ENCODE data around the gene SLC50A1. TPM values are rescaled to one million over a fixed set of nuclear protein-coding genes. Genes with fewer than 3 reads are reported as not detected.
A peak's percentile ranks its signal among the peaks of the same experiment; 100 is the strongest.
"Not testable (repeated sequence)": the region's sequence is repeated elsewhere in the genome, so short reads cannot be mapped to it uniquely, and the experiment has no call there.

The SLC50A1 gene
- polyA plus RNA-seq, 6 donors from 2014 or later: 152 to 273 (median 201) TPM

DNA sequence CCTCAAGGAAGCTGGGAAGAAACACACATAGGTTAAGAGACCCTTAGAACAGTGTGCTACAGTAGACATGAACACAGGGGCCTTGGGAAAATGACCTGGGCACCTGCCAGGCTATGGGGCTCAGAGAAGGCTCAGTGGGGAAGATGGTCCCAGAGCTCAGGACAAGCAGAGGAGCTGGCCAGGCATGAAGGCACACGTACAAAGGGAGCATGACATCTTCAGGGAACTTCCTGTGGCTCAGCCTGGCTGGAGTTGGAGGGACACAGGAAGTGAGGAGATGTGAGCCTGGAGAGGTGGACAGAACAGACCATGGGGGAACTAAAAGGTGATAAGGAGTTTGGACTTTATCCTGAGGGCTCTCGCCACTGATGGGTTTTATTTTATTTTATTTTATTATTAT, 3.8 kb upstream of the SLC50A1 start:
- peak overlapping the region in 1 of 8 donors; percentile 33 for H3K4me3 Mint-ChIP-seq
- no peak overlapping the region for H3K27ac Mint-ChIP-seq
- ATAC-seq (ENCODE audit: low read depth in 2 of 2): no peak
- H3K27me3 Mint-ChIP-seq: peaks cover 21 to 40% (median 38%) of the 10 kb centered on the region in 3 donors
- peaks cover 0 to 7% of the 10 kb centered on the region in 2 donors for H3K36me3 Mint-ChIP-seq
- no peak for DNase-seq
- H3K9me3 Mint-ChIP-seq: no peaks in the 10 kb centered on the region
- peaks cover 45 to 48% (median 48%) of the 10 kb centered on the region in 3 donors for H3K4me1 Mint-ChIP-seq

DNA sequence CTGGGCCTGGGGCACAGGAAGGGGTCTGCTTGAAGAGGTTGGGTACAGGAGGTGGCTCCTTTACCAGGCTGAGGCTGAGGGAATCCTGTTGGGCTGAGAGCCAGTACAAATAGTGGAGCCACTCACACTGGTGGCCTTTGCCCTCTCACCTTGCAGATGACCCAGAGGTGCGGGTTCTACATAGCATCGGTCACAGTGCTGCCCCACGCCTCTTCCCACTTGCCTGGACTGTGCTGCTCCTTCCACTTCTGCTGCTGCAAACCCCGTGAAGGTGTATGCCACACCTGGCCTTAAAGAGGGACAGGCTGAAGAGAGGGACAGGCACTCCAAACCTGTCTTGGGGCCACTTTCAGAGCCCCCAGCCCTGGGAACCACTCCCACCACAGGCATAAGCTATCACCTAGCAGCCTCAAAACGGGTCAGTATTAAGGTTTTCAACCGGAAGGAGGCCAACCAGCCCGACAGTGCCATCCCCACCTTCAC, 1.8 kb upstream of the SLC50A1 start:
- peaks cover 45 to 53% (median 48%) of the 10 kb centered on the region in 3 donors for H3K4me1 Mint-ChIP-seq

DNA sequence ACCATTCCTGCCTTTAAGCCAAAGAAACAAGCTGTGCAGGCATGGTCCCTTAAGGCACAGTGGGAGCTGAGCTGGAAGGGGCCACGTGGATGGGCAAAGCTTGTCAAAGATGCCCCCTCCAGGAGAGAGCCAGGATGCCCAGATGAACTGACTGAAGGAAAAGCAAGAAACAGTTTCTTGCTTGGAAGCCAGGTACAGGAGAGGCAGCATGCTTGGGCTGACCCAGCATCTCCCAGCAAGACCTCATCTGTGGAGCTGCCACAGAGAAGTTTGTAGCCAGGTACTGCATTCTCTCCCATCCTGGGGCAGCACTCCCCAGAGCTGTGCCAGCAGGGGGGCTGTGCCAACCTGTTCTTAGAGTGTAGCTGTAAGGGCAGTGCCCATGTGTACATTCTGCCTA, 1.3 kb upstream of the SLC50A1 start:
- Mint-ChIP-seq H3K4me3 (peak overlapping the region in 7 of 8 donors; percentile 95 to 100 (median 98)), H3K27me3 (peaks cover 9 to 20% (median 19%) of the 10 kb centered on the region in 3 donors), H3K4me1 (peaks cover 41 to 53% (median 46%) of the 10 kb centered on the region in 3 donors), H3K9me3 (no peaks in the 10 kb centered on the region), H3K36me3 (peaks cover 0 to 7% of the 10 kb centered on the region in 2 donors), H3K27ac (peak overlapping the region in 2 of 6 donors; percentile 72 to 99)
- DNase-seq: no peak
- ATAC-seq (ENCODE audit: low read depth in 2 of 2): no peak

More for the DNA sequence above, 1.8 kb upstream of the SLC50A1 start:
- DNase-seq (no peak), ATAC-seq (ENCODE audit: low read depth in 2 of 2) (no peak)
- Mint-ChIP-seq H3K4me3 (peak overlapping the region in 5 of 8 donors; percentile 28 to 100 (median 95)), H3K36me3 (peaks cover 0 to 7% of the 10 kb centered on the region in 2 donors), H3K27me3 (peaks cover 9 to 25% (median 23%) of the 10 kb centered on the region in 3 donors), H3K9me3 (no peaks in the 10 kb centered on the region), H3K27ac (peak overlapping the region in 1 of 6 donors; percentile 72)

DNA sequence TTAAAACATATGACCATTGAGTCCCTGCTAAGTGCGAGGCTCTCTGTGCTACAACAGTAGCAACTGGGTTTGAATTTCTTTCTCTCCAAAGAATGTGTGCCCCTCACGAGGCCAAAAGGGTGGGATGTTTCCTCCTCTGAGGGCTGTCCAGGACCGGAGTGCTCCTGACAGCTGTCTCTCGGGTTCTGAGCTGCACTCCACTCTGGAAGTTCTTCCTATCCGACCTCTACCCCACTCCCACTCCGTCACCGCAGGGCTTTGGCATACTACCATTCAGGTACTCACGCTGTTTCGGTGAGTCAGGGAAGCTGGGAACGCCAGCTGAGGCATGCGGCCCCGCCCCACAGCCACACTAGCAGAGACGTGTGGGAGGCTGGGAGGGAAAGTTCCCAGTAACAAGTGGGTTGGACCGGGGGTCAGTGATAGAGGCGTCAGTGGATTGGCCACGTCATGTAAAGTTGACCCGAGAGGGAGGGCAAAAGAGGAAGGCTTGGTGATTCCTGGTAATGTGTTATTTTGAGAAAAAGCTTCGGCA, 705 bp upstream of the SLC50A1 start:
- peak overlapping the region; percentile 99 to 100 (median 100) for H3K27ac Mint-ChIP-seq
- H3K4me1 Mint-ChIP-seq: peaks cover 35 to 50% (median 45%) of the 10 kb centered on the region in 3 donors
- peaks cover 0 to 7% of the 10 kb centered on the region in 2 donors for H3K36me3 Mint-ChIP-seq
- DNase-seq (no peak), ATAC-seq (ENCODE audit: low read depth in 2 of 2) (no peak)
- H3K27me3 Mint-ChIP-seq: peaks cover 5 to 14% (median 12%) of the 10 kb centered on the region in 3 donors
- H3K4me3 Mint-ChIP-seq: peak overlapping the region; percentile 95 to 100 (median 98)
- no peaks in the 10 kb centered on the region for H3K9me3 Mint-ChIP-seq

DNA sequence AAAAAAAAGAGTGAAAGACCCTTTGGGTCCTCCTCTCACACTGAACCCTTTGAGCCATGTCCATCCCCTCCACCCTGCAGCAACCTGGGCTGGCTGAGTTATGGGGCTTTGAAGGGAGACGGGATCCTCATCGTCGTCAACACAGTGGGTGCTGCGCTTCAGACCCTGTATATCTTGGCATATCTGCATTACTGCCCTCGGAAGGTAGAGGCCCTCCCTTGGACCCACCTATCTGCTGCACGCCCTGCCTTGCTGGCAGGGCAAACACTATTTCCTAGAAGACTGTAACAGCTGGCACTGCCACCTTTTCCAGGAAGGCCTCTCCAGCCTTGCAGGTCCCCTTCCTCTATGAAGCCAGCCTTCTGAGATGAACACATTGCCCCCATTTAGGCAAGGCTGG, 1.1 kb downstream of the SLC50A1 start:
- H3K9me3 Mint-ChIP-seq: no peaks in the 10 kb centered on the region
- H3K27me3 Mint-ChIP-seq: no peaks in the 10 kb centered on the region
- H3K4me1 Mint-ChIP-seq: peaks cover 40 to 57% (median 53%) of the 10 kb centered on the region in 3 donors
- peak overlapping the region; percentile 80 to 100 (median 100) for H3K27ac Mint-ChIP-seq
- DNase-seq: no peak
- no peak for ATAC-seq (ENCODE audit: low read depth in 2 of 2)
- peaks cover 0 to 7% of the 10 kb centered on the region in 2 donors for H3K36me3 Mint-ChIP-seq
- peak overlapping the region; percentile 95 to 100 (median 98) for H3K4me3 Mint-ChIP-seq

DNA sequence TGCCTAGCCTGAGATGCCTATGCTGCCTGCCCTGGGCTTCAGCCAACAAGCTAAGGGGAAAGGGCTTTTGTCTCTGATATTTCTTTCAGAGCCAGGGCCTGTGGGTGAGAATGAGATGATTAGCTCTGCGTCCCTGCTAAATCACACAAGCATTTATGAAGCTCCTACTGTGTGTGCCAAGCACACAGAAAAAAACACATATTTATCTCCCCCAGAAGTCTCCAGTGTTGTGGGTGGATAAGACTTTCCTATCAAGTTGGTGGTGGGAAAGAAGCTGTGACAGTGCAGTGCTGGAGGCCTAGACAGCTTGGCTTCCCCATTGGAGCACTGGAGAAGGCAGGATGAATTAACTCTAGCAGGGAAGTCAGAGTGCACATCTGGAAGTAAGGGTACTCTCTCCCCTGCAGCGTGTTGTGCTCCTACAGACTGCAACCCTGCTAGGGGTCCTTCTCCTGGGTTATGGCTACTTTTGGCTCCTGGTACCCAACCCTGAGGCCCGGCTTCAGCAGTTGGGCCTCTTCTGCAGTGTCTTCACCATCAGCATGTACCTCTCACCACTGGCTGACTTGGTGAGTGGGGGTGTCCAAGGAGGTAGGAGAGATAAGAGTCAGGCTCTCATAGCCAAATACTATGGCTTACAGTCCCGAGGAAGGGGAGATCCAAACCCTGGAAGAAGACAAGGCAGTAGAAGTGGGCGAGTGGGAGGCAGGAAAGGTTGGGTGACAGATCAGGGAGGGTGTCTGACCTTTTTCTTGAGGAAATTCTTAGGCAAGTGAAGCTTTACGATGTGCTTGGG, 1.7 kb downstream of the SLC50A1 start:
- H3K4me1 Mint-ChIP-seq: peaks cover 40 to 57% (median 53%) of the 10 kb centered on the region in 3 donors
- ATAC-seq (ENCODE audit: low read depth in 2 of 2) (no peak), DNase-seq (no peak)
- peak overlapping the region; percentile 39 to 100 (median 100) for H3K27ac Mint-ChIP-seq
- peak overlapping the region; percentile 95 to 100 (median 98) for H3K4me3 Mint-ChIP-seq
- no peaks in the 10 kb centered on the region for H3K9me3 Mint-ChIP-seq
- H3K36me3 Mint-ChIP-seq: peaks cover 0 to 7% of the 10 kb centered on the region in 2 donors
- H3K27me3 Mint-ChIP-seq: no peaks in the 10 kb centered on the region

DNA sequence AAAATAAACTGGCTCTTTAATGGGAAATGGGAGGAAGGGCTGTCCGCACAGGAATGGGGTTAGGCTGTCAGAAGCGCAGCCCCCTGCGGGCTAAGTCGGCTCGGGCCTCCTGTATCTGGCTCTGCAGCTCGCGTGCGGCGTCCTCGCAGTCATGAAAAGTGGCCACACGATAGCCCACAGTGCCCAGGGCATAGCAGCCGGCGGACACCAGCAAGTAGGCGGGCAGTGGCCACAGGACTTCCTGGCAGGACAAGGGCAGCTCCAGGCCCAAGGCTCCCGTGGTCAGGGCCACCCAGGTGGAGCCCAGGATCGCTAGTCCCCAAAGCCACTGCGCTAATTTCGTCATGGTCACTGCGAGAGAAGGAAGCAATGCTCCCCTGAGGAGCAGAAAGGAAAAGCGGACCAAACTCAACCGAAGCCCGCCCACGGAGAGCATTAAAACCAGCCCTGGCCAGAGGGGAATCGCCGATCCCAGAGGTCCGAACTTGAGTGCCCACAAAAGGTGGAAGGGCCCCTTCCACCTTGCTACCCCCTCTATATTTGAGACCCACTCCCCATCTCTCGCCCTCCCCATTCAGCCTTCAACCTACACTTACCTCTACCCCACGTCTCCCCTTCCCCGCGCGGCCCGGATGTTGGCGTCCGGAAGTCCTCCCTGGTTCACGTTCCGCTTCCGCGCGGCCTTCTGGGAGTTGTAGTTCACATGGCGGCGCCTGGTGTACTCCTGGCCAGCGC, 4.4 kb downstream of the SLC50A1 start, which contains the start of gene DPM3:
Gene DPM3 (minus strand): TSS at position 637 of the 735 bp plus-strand sequence. CDS start 291 bp downstream, at position 346.
- Mint-ChIP-seq H3K9me3 (no peaks in the 10 kb centered on the region), H3K4me1 (peaks cover 34 to 51% (median 48%) of the 10 kb centered on the region in 3 donors), H3K27ac (peak within 1 kb of the TSS; percentile 65 to 98 (median 96)), H3K36me3 (peaks cover 0 to 7% of the 10 kb centered on the region in 2 donors), H3K27me3 (no peaks in the 10 kb centered on the region), H3K4me3 (peak within 1 kb of the TSS; percentile 92 to 100 (median 98))
- DNase-seq: peak; percentile 81
- ATAC-seq (ENCODE audit: low read depth in 2 of 2): peak; percentile 62 to 64

DNA sequence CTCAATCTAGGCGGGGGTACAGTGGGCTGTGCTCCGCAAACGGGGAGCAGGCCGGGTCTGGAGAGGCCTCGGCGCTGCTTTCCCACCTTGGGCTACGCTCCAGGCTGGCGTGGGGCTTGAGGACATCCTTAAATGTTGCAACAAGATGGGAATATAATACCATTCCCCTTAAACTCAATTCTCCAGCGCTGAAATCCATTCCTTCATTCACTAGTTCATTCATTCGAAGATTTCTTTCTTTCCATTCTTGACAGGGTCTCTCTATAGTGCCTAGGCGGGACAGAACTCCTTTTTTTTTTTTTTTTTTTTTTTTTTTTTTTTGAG, 4.9 kb downstream of the SLC50A1 start:
- H3K27ac Mint-ChIP-seq: peak overlapping the region; percentile 65 to 98 (median 96)
- no peaks in the 10 kb centered on the region for H3K9me3 Mint-ChIP-seq
- DNase-seq (no peak), ATAC-seq (ENCODE audit: low read depth in 2 of 2) (no peak)
- peaks cover 29 to 46% (median 43%) of the 10 kb centered on the region in 3 donors for H3K4me1 Mint-ChIP-seq
- peaks cover 0 to 6% of the 10 kb centered on the region in 2 donors for H3K36me3 Mint-ChIP-seq
- no peaks in the 10 kb centered on the region for H3K27me3 Mint-ChIP-seq
- peak overlapping the region; percentile 92 to 100 (median 98) for H3K4me3 Mint-ChIP-seq

DNA sequence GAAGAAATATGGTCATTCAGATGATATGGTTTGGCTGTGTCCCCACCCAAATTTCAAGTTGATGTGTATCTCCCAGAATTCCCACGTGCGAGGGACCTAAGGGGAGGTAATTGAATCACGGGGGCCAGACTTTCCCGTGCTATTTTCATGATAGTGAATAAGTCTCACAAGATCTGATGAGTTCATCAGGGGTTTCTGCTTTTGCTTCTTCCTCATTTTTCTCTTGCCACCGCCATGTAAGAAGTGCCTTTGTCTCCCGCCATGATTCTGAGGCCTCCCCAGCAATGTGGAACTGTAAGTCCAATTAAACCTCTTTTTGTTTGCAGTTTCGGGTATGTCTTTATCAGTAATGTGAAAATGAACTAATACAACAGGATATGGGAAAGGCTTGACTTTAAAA, 6.1 kb downstream of the SLC50A1 start:
- no peak for DNase-seq
- Mint-ChIP-seq H3K36me3 (no peaks in the 10 kb centered on the region), H3K4me3 (peak overlapping the region in 2 of 8 donors; percentile 67 to 98), H3K27ac (peak overlapping the region in 2 of 6 donors; percentile 16 to 66), H3K27me3 (no peaks in the 10 kb centered on the region), H3K4me1 (peaks cover 22 to 35% (median 34%) of the 10 kb centered on the region in 3 donors), H3K9me3 (no peaks in the 10 kb centered on the region)
- no peak for ATAC-seq (ENCODE audit: low read depth in 2 of 2)

DNA sequence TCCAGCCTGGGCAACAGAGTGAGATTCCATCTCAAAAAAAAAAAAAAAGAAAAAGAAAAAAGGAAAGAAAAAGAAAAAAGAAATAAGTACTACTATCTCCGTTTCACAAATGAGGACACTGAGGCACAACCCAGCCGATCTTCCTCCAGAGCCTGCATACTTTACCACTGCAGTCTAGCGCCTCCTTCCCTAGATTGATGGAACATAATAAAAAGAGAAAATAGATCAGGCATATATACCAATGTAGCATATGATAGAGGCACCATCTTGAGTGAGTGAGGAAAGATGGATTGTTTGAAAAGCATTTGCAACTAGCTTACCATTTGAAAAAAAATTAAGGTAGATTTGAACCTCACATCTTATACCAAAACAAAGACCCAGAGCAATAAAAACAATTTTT, 9.8 kb downstream of the SLC50A1 start:
- DNase-seq (no peak), ATAC-seq (ENCODE audit: low read depth in 2 of 2) (no peak)
- no peak overlapping the region for H3K27ac Mint-ChIP-seq
- H3K4me1 Mint-ChIP-seq: peaks cover 16 to 21% (median 20%) of the 10 kb centered on the region in 3 donors
- no peak overlapping the region for H3K4me3 Mint-ChIP-seq
- no peaks in the 10 kb centered on the region for H3K27me3 Mint-ChIP-seq
- H3K9me3 Mint-ChIP-seq: no peaks in the 10 kb centered on the region
- no peaks in the 10 kb centered on the region for H3K36me3 Mint-ChIP-seq

DNA sequence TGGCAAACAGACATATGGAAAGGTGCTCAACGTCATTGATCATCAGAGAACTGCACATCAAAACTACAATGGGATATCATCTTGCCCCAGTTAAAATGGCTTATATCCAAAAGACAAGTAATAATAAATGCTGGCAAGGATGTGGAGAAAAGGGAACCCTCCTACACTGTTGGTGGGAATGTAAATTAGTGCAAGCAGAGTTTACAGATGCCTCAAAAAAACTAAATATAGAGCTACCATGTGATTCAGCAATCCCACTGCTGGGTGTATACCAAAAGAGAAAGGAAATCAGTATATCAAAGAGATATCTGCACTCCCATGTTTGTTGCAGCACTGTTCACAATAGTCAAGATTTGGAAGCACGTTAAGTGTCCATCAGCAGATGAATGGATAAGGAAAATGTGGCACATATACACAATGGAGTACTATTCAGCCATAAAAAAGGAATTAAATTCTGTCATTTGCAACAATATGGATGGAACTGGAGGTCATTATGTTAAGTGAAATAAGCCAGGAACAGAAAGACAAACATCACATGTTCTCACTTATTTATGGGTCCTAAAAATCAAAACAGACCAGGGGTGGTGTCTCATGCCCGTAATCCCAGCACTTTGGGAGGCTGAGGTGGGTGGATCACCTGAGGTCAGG, 20.5 kb downstream of the SLC50A1 start:
- not testable (repeated sequence) for H3K36me3 Mint-ChIP-seq; DNase-seq; H3K27ac Mint-ChIP-seq; H3K4me3 Mint-ChIP-seq; ATAC-seq (ENCODE audit: low read depth in 2 of 2); H3K27me3 Mint-ChIP-seq; H3K9me3 Mint-ChIP-seq; H3K4me1 Mint-ChIP-seq

DNA sequence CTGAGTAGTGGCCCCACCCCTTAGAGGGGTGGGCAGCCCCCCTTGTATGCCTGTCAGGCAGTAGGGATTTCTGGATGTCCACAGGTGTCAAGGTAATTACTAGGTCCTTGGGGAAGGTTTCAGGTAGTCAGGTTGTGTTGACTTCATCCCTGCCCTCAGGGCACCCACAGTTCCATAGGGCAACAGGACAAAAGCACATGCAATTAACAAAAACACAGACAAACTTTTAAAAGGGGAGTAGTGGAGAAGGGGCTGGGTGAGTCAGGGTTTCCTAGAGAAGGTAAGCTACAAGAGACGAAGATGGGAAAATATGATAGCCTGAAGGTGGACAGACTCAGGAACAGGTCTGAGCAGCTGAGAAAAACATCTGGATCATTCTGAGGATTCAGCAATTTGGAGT, 23.3 kb downstream of the SLC50A1 start:
- H3K27me3 Mint-ChIP-seq: no peaks in the 10 kb centered on the region
- no peak for ATAC-seq (ENCODE audit: low read depth in 2 of 2)
- H3K4me1 Mint-ChIP-seq: no peaks in the 10 kb centered on the region
- peaks cover 0 to 1% (median 0%) of the 10 kb centered on the region in 7 donors for H3K9me3 Mint-ChIP-seq
- peak overlapping the region in 1 of 6 donors; percentile 82 for H3K27ac Mint-ChIP-seq
- no peak overlapping the region for H3K4me3 Mint-ChIP-seq
- no peak for DNase-seq
- no peaks in the 10 kb centered on the region for H3K36me3 Mint-ChIP-seq

DNA sequence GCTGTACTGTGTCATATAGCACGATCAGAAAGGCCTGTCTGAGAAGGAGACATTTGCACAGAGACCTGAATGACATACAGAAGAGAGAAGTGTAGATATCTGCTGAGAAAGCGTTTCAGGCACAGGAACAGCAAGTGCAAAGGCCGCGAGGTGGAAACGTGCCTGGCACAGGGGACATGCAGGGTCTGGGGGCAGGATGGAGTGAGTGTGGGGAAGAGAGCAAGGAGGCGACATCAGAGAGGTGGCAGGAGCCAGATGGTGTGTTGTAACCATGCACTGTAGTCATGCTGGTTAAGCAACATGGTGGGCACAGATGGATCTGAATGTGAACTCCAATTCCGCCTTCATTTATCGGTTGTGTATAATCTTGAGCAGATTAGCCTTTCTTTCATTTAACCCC, 24.5 kb downstream of the SLC50A1 start:
- Mint-ChIP-seq H3K36me3 (no peaks in the 10 kb centered on the region), H3K27ac (no peak overlapping the region), H3K9me3 (peaks cover 0 to 2% (median 0%) of the 10 kb centered on the region in 7 donors), H3K4me3 (no peak overlapping the region), H3K4me1 (no peaks in the 10 kb centered on the region), H3K27me3 (no peaks in the 10 kb centered on the region)
- ATAC-seq (ENCODE audit: low read depth in 2 of 2) (no peak), DNase-seq (no peak)
